ENCODE results near the gene SLC30A7.

SLC30A7 gene

DNA sequence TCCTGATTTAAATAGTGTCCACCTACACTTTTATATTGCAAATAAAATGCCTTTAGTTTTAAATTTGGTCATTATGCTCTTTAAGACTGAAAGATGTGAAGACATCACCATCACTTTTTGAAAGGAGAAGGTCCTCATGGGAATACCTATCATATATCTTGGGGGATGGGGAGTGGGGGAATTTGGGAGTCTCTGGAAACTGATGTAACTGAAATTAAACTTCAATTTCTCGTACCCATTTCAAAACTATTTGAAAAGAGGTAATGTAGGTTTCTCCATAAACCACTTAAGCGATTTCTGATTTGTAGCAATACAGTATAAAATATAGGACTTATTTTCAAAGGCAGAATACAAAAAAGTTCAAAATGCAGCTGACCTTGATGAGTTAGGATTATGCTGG is 2.2 kb upstream of the SLC30A7 start:
- H3K27ac ChIP-seq (replicated peaks), result peak overlapping the region; percentile 88
- TF ChIP-seq POLR2AphosphoS5 (IDR thresholded peaks at IDR 0.05; ENCODE audit: low read depth) (no peak), SPI1 (IDR thresholded peaks at IDR 0.05; ENCODE audit: borderline replicate concordance, low read depth) (no peak), GABPA (IDR thresholded peaks at IDR 0.05; ENCODE audit: low read depth) (no peak)
- TF ChIP-seq, protein P1, sequence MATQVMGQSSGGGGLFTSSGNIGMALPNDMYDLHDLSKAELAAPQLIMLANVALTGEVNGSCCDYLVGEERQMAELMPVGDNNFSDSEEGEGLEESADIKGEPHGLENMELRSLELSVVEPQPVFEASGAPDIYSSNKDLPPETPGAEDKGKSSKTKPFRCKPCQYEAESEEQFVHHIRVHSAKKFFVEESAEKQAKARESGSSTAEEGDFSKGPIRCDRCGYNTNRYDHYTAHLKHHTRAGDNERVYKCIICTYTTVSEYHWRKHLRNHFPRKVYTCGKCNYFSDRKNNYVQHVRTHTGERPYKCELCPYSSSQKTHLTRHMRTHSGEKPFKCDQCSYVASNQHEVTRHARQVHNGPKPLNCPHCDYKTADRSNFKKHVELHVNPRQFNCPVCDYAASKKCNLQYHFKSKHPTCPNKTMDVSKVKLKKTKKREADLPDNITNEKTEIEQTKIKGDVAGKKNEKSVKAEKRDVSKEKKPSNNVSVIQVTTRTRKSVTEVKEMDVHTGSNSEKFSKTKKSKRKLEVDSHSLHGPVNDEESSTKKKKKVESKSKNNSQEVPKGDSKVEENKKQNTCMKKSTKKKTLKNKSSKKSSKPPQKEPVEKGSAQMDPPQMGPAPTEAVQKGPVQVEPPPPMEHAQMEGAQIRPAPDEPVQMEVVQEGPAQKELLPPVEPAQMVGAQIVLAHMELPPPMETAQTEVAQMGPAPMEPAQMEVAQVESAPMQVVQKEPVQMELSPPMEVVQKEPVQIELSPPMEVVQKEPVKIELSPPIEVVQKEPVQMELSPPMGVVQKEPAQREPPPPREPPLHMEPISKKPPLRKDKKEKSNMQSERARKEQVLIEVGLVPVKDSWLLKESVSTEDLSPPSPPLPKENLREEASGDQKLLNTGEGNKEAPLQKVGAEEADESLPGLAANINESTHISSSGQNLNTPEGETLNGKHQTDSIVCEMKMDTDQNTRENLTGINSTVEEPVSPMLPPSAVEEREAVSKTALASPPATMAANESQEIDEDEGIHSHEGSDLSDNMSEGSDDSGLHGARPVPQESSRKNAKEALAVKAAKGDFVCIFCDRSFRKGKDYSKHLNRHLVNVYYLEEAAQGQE (IDR thresholded peaks at IDR 0.05; ENCODE audit: insufficient replicate concordance, low read depth), result no peak
- TF ChIP-seq, protein P2, sequence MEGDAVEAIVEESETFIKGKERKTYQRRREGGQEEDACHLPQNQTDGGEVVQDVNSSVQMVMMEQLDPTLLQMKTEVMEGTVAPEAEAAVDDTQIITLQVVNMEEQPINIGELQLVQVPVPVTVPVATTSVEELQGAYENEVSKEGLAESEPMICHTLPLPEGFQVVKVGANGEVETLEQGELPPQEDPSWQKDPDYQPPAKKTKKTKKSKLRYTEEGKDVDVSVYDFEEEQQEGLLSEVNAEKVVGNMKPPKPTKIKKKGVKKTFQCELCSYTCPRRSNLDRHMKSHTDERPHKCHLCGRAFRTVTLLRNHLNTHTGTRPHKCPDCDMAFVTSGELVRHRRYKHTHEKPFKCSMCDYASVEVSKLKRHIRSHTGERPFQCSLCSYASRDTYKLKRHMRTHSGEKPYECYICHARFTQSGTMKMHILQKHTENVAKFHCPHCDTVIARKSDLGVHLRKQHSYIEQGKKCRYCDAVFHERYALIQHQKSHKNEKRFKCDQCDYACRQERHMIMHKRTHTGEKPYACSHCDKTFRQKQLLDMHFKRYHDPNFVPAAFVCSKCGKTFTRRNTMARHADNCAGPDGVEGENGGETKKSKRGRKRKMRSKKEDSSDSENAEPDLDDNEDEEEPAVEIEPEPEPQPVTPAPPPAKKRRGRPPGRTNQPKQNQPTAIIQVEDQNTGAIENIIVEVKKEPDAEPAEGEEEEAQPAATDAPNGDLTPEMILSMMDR (IDR thresholded peaks at IDR 0.05; ENCODE audit: insufficient read depth, low read length), result no peak
- no peaks in the 10 kb centered on the region for H3K27me3 ChIP-seq (ENCODE audit: insufficient read depth, poor library complexity, severe bottlenecking)
- H3K4me3 ChIP-seq (replicated peaks; ENCODE audit: insufficient read depth, low read length), result peak overlapping the region; percentile 75
- DNase-seq (ENCODE audit: low read depth in 1 of 2, low spot score in 1 of 2), result no peak

DNA sequence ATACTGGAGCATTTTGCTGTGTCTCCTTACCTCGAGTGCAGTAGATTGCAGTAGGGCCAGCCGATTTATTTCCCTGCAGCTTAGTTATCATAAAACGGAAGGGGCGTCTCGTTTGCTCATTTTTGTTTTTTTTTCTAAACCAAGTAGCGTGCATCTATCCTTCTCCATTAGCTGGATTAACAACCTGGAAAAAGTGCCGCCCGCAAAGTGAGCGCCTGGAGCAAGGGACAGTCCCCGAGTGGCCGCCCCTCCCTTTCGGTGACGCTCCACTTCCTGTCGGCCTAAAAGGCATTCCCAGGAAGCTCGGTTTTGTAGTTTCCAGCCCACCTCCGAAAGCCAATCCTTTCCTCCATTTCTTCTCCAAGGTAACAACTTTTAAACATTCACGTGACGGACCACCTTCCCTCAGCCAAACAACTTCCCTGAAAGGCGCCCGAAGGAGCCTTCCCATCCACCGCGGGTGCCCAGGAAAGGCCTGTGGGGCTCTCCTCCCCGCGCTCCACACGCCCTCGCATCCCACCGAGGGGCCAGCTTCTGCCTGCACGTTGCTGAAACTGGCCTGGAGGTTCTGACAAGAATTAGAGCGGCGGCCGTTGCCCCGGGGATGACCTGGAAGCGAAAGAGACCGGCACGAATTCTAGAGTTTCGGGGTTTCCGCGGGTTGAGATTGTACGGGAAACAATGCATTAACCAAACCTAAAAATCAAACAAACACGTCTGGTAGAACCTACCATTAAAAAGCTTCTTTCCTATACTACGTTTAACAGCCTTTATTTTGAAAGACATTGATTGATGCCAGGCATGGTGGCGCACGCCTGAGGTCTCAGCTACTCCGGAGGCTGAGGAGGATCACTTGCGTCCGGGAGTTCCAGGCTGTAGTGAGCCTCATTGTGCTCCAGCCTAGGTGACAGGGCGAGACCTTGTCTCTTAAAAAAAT is 1.0 kb upstream of the SLC30A7 start, which contains the start of gene EXTL2:
TSS of gene EXTL2 (minus strand) at position 240 of the 937 bp plus-strand sequence. CDS start 6,085 bp downstream, outside the sequence.
- H3K4me3 ChIP-seq (replicated peaks; ENCODE audit: insufficient read depth, low read length), result peak within 1 kb of the TSS; percentile 75
- DNase-seq (ENCODE audit: low read depth in 1 of 2, low spot score in 1 of 2), result peak; percentile 72 to 74
- H3K27me3 ChIP-seq (ENCODE audit: insufficient read depth, poor library complexity, severe bottlenecking), result no peaks in the 10 kb centered on the region
- peak within 1 kb of the TSS; percentile 88 for H3K27ac ChIP-seq (replicated peaks)
- TF ChIP-seq GABPA (IDR thresholded peaks at IDR 0.05; ENCODE audit: low read depth) (peak; percentile 71), SPI1 (IDR thresholded peaks at IDR 0.05; ENCODE audit: borderline replicate concordance, low read depth) (peak; percentile 3; the same call in 1 of the 2 replicates), POLR2AphosphoS5 (IDR thresholded peaks at IDR 0.05; ENCODE audit: low read depth) (0 out of 2 replicates have a peak, but pooled peaks have one; percentile 1)
- TF ChIP-seq, protein P1 (IDR thresholded peaks at IDR 0.05; ENCODE audit: insufficient replicate concordance, low read depth), result no peak
- TF ChIP-seq, protein P2 (IDR thresholded peaks at IDR 0.05; ENCODE audit: insufficient read depth, low read length), result no peak

DNA sequence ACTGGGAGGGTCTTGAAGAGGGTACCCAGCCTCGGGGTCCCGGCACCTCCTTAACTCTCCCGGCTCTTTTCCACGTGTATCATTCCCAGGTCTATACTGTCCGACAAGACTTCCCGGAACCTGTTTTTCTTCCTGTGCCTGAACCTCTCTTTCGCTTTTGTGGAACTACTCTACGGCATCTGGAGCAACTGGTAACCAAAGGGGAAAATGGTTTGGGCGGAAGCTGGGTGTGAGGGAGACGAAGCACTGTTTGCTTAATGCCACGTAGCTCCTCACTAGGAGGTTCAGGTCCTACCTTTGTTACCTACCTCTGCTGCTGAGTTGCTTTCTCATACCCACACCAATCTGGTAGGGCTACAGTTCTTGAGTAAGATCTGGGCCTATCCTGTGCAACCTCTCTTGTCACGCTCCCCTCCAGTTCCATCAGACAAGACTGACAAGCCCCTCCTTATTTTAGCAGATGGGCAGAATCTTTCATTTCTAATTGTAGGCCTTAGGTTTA is 642 bp downstream of the SLC30A7 start:
- H3K27ac ChIP-seq (replicated peaks), result peak overlapping the region; percentile 88
- peak in 1 of 2 experiments; percentile 65 for DNase-seq (ENCODE audit: low read depth in 1 of 2, low spot score in 1 of 2)
- TF ChIP-seq, protein P2 (IDR thresholded peaks at IDR 0.05; ENCODE audit: insufficient read depth, low read length), result no peak
- TF ChIP-seq POLR2AphosphoS5 (IDR thresholded peaks at IDR 0.05; ENCODE audit: low read depth), result no peak
- TF ChIP-seq, protein P1 (IDR thresholded peaks at IDR 0.05; ENCODE audit: insufficient replicate concordance, low read depth), result no peak
- TF ChIP-seq SPI1 (IDR thresholded peaks at IDR 0.05; ENCODE audit: borderline replicate concordance, low read depth), result no peak
- H3K4me3 ChIP-seq (replicated peaks; ENCODE audit: insufficient read depth, low read length), result peak overlapping the region; percentile 75
- no peaks in the 10 kb centered on the region for H3K27me3 ChIP-seq (ENCODE audit: insufficient read depth, poor library complexity, severe bottlenecking)
